WERI-Rb-1 (cell line): Measurements from ENCODE around the gene C18orf32.

ENCODE experiments used
- DNase-seq: peaks from one replicate; pipeline ENCODE4 v3.0.0-alpha.2; 2020
- H3K27ac ChIP-seq: fragments of 250-450 bp; sonication (Bioruptor Pico); 2 replicates; pipeline ENCODE4 v1.5.1; 2020; ENCODE audit warnings: mild to moderate bottlenecking, moderate library complexity
- H3K27me3 ChIP-seq: fragments of 250-450 bp; sonication (Bioruptor Pico); 2 replicates; pipeline ENCODE4 v1.5.1; 2021; ENCODE audit warnings: mild to moderate bottlenecking, low read depth, moderate library complexity; ENCODE audit not compliant: insufficient read depth, severe bottlenecking
- H3K36me3 ChIP-seq: fragments of 250-450 bp; sonication (Bioruptor Pico); 2 replicates; pipeline ENCODE4 v1.5.1; 2020; ENCODE audit warnings: mild to moderate bottlenecking, moderate library complexity
- H3K4me3 ChIP-seq: 2 replicates; pipeline ENCODE4 v1.5.1; 2011; ENCODE audit warnings: low read depth, mild to moderate bottlenecking, control low read depth, low read length
- H3K9me3 ChIP-seq: fragments of 250-450 bp; sonication (Bioruptor Pico); 2 replicates; pipeline ENCODE4 v1.5.1; 2021; ENCODE audit warnings: mild to moderate bottlenecking, moderate library complexity; ENCODE audit not compliant: severe bottlenecking
- TF ChIP-seq, protein P1 (sequence below): IDR thresholded peaks from 2 replicates; pipeline ENCODE4 v1.5.1; 2011; ENCODE audit warnings: low read depth, mild to moderate bottlenecking, control low read depth, inconsistent platforms, low read length

C18orf32 gene

DNA sequence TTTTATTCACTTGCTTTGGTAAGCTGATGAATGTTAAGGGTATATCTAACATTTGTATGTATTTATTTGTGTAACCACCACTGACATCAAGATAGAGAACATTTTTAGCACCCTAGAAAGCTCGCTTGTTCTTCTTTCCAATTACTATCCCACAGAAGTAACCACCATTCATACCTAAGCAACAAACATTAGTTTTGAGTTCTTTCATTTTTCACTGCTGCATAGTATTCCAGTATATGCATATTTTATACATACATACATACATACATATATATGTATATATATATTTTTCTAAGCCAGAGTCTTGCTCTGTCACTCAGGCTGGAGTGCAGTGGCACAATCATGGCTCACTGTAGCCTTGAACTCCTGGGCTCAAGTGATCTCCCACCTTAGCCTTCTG lies 15.5 kb downstream of the C18orf32 start:
- no peaks in the 10 kb centered on the region for H3K36me3 ChIP-seq
- TF ChIP-seq, protein P1, sequence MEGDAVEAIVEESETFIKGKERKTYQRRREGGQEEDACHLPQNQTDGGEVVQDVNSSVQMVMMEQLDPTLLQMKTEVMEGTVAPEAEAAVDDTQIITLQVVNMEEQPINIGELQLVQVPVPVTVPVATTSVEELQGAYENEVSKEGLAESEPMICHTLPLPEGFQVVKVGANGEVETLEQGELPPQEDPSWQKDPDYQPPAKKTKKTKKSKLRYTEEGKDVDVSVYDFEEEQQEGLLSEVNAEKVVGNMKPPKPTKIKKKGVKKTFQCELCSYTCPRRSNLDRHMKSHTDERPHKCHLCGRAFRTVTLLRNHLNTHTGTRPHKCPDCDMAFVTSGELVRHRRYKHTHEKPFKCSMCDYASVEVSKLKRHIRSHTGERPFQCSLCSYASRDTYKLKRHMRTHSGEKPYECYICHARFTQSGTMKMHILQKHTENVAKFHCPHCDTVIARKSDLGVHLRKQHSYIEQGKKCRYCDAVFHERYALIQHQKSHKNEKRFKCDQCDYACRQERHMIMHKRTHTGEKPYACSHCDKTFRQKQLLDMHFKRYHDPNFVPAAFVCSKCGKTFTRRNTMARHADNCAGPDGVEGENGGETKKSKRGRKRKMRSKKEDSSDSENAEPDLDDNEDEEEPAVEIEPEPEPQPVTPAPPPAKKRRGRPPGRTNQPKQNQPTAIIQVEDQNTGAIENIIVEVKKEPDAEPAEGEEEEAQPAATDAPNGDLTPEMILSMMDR = no peak
- no peak for DNase-seq
- H3K9me3 ChIP-seq = no peaks in the 10 kb centered on the region
- no peak overlapping the region for H3K4me3 ChIP-seq
- H3K27me3 ChIP-seq = no peaks in the 10 kb centered on the region
- no peak overlapping the region for H3K27ac ChIP-seq

GRCh38 chr18:49467599-49467998 lies 19.4 kb downstream of the C18orf32 start:
- no peak for DNase-seq
- Histone ChIP-seq H3K36me3 (no peaks in the 10 kb centered on the region), H3K27ac (no peak overlapping the region), H3K9me3 (no peaks in the 10 kb centered on the region), H3K27me3 (no peaks in the 10 kb centered on the region), H3K4me3 (no peak overlapping the region)
- TF ChIP-seq, protein P1 = no peak

DNA sequence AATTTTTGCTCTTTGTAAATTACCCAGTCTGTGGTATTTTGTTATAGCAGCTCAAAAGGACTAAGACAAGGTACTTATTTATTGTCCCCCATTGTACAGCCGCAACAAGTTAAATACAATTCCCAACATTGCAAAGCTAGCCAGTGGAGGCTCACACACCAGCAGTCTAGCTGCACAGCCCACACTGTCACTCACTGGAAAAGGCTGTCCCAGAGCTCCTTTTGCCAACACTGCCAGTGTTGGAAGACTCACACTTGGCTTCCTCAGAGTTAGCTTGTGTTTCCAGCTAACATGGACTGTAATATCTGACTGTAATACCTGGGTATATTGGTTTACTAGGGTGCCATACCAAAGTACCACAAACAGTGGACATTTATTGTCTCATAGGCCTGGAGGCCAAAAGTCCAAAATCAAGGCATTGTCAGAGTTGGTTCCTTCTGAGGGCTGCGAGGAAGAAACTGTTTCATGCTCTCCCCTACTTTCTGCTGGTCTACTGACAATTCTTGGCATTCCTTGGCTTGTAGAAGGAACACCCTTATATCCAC lies 19.9 kb downstream of the C18orf32 start:
- DNase-seq = no peak
- no peaks in the 10 kb centered on the region for H3K9me3 ChIP-seq
- TF ChIP-seq, protein P1 = no peak
- H3K27ac ChIP-seq = no peak overlapping the region
- no peaks in the 10 kb centered on the region for H3K36me3 ChIP-seq
- no peaks in the 10 kb centered on the region for H3K27me3 ChIP-seq
- H3K4me3 ChIP-seq = no peak overlapping the region

DNA sequence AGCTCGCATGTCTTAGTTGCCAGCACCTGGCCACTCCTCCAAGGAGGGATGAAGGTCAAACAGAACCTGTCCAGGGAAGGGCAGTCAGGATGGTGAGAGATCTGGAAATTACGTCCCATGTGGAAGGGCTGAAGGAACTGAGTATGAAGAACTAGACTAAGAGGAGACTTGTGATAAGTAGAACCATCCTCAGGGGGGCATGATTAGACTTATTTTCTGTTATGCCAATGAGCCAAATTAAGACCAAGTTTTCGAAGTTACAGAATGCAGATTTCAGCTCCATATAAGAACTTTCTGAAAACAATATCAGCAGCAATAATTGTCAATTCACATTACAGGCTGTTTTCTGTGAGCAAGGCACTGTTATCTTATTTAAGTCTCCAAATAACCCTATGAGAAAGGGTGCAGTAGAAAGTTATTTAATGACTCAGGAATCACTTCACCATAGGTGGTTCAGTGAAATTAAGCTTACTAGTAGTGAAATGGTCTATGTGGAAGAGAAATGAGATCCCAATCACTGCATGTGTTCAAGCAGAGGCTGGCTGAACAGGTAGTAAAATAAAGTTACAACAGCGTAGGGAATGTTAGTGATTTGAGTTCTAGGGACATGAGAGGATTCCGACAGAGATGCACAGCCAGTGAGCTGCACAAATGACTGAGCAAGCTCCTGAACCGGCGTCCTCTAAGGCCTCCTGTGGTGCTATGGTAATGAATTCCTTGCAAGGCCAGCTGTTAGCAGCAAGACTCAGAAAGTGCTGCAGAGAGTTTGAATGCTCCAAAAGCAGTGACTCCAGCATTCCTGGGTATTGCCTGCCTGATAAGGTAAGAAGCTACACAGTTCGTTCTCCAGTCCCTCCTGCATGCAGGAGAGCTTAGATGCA lies 22.1 kb downstream of the C18orf32 start:
- TF ChIP-seq, protein P1 = 0 out of 2 replicates have a peak, but pooled peaks have one; percentile 12
- Histone ChIP-seq H3K4me3 (no peak overlapping the region), H3K27me3 (no peaks in the 10 kb centered on the region), H3K9me3 (no peaks in the 10 kb centered on the region), H3K27ac (no peak overlapping the region), H3K36me3 (peaks cover 2% of the 10 kb centered on the region; the same call in 1 of the 2 replicates)
- DNase-seq = no peak

GRCh38 chr18:49461602-49461977 lies 25.4 kb downstream of the C18orf32 start:
- Histone ChIP-seq H3K27ac (no peak overlapping the region), H3K36me3 (peaks cover 2% of the 10 kb centered on the region; the same call in 1 of the 2 replicates), H3K9me3 (no peaks in the 10 kb centered on the region), H3K27me3 (no peaks in the 10 kb centered on the region), H3K4me3 (no peak overlapping the region)
- no peak for DNase-seq
- TF ChIP-seq, protein P1 = no peak
